Tibial nerve (tissue), 3 donors: ENCODE measurements around the gene MXI1.

Experiments used
- EP300 ChIP-seq, 2 donors: sonication (generic); formaldehyde crosslinking; IDR thresholded peaks; one replicate each; pipeline ENCODE4 v1.6.1; 2017; ENCODE audit warnings: antibody characterized with exemption in 2 of 2, mild to moderate bottlenecking in 1 of 2
- POLR2A ChIP-seq, 2 donors: fragments of 450-650 bp; IDR thresholded peaks; one replicate each; pipeline ENCODE4 v1.6.1; 2017; ENCODE audit warnings: antibody characterized with exemption in 2 of 2, mild to moderate bottlenecking in 2 of 2, moderate library complexity in 2 of 2

GRCh38 chr10:110215286-110216170, 8.1 kb downstream of the MXI1 start:
- TF ChIP-seq POLR2A (IDR thresholded peaks at IDR 0.05) (no peak), EP300 (IDR thresholded peaks at IDR 0.05) (no peak)
